A549 (cell line): Measurements from ENCODE around the gene TMEM185A.
"Not testable (repeated sequence)": the region's sequence is repeated elsewhere in the genome, so short reads cannot be mapped to it uniquely, and the experiment has no call there.

Source experiments
- NPAS2 ChIP-seq: fragments of 250-450 bp; sonication (Bioruptor Pico); IDR thresholded peaks from 2 replicates; pipeline ENCODE4 v1.8.0; 2022; ENCODE audit warnings: mild to moderate bottlenecking, moderate library complexity, borderline replicate concordance
- TF ChIP-seq, protein P1 (sequence below): fragments of >200 bp; sonication (Bioruptor Twin); formaldehyde crosslinking; IDR thresholded peaks from 3 replicates; pipeline ENCODE4 v1.5.1; 2016
- TF ChIP-seq, protein P2 (sequence below): fragments of >200 bp; sonication (Bioruptor Twin); formaldehyde crosslinking; IDR thresholded peaks from 2 replicates; pipeline ENCODE4 v1.6.1; 2016
- TF ChIP-seq, protein P3 (sequence below): fragments of 450-650 bp; IDR thresholded peaks from 2 replicates; pipeline ENCODE4 v1.6.1; 2014; ENCODE audit warnings: antibody characterized with exemption

DNA sequence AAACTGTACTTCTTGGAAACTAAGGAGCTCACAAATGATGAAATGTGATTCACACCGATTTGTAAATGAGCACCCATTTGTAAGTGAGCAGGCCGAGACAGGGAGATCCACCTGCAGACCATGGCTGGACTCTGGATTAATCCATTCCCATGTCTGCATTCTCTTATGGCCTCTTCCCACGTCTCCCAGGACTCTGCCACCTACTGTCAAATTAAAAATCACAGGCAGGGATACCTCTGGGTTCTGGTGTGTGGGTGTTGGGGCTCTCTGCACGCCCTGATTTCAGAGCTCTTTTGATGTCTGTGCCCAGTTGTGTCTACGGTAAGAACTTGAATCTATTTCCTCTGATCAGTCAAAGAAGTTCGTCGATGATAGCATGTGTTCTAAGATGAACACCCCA is 40.6 kb downstream of the TMEM185A start:
- TF ChIP-seq, protein P1, sequence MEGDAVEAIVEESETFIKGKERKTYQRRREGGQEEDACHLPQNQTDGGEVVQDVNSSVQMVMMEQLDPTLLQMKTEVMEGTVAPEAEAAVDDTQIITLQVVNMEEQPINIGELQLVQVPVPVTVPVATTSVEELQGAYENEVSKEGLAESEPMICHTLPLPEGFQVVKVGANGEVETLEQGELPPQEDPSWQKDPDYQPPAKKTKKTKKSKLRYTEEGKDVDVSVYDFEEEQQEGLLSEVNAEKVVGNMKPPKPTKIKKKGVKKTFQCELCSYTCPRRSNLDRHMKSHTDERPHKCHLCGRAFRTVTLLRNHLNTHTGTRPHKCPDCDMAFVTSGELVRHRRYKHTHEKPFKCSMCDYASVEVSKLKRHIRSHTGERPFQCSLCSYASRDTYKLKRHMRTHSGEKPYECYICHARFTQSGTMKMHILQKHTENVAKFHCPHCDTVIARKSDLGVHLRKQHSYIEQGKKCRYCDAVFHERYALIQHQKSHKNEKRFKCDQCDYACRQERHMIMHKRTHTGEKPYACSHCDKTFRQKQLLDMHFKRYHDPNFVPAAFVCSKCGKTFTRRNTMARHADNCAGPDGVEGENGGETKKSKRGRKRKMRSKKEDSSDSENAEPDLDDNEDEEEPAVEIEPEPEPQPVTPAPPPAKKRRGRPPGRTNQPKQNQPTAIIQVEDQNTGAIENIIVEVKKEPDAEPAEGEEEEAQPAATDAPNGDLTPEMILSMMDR, result not testable (repeated sequence)
- TF ChIP-seq NPAS2 (CRISPR knock-in tag), result not testable (repeated sequence)
- TF ChIP-seq, protein P2, sequence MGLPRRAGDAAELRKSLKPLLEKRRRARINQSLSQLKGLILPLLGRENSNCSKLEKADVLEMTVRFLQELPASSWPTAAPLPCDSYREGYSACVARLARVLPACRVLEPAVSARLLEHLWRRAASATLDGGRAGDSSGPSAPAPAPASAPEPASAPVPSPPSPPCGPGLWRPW, result not testable (repeated sequence)
- TF ChIP-seq, protein P3, sequence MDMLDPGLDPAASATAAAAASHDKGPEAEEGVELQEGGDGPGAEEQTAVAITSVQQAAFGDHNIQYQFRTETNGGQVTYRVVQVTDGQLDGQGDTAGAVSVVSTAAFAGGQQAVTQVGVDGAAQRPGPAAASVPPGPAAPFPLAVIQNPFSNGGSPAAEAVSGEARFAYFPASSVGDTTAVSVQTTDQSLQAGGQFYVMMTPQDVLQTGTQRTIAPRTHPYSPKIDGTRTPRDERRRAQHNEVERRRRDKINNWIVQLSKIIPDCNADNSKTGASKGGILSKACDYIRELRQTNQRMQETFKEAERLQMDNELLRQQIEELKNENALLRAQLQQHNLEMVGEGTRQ, result not testable (repeated sequence)
